OCI-LY3 (cell line): Measurements from ENCODE around the gene CCBE1.

Source experiments
- H2AFZ ChIP-seq: fragments of 200-600, 300-600 bp; shearing (Covaris generic); 2 replicates; pipeline ENCODE4 v1.6.0; 2014; ENCODE audit warnings: antibody characterized with exemption, low read depth, low read length
- H3K27ac ChIP-seq: fragments of 200-600, 300-600 bp; sonication (generic); 2 replicates; pipeline ENCODE4 v1.5.1; 2014; ENCODE audit warnings: mild to moderate bottlenecking, low read length, moderate library complexity, mixed read lengths
- H3K27me3 ChIP-seq: fragments of 200-600, 300-600 bp; sonication (generic); 2 replicates; pipeline ENCODE4 v1.6.1; 2014; ENCODE audit warnings: low read depth, low read length, mixed read lengths
- H3K36me3 ChIP-seq: fragments of 200-600, 300-600 bp; sonication (generic); replicated peaks from 2 replicates; pipeline ENCODE3; 2014; ENCODE audit warnings: low read depth, low read length, mixed read lengths
- H3K4me1 ChIP-seq: fragments of 300-600, 200-600 bp; sonication (generic); 2 replicates; pipeline ENCODE4 v1.6.1; 2014; ENCODE audit warnings: low read length, mixed read lengths
- H3K4me2 ChIP-seq: fragments of 200-600, 300-600 bp; sonication (generic); 2 replicates; pipeline ENCODE4 v1.6.1; 2014; ENCODE audit warnings: low read length, mixed read lengths
- H3K4me3 ChIP-seq: fragments of 300-600, 200-600 bp; sonication (generic); 2 replicates; pipeline ENCODE4 v1.5.1; 2014; ENCODE audit warnings: antibody characterized with exemption, mild to moderate bottlenecking, low read length, moderate library complexity
- H3K79me2 ChIP-seq: fragments of 300-600, 200-600 bp; shearing (Covaris generic); 2 replicates; pipeline ENCODE4 v1.6.1; 2014; ENCODE audit warnings: mild to moderate bottlenecking, low read length, mixed read lengths
- H3K9ac ChIP-seq: fragments of 300-600, 200-600 bp; shearing (Covaris generic); 2 replicates; pipeline ENCODE4 v1.6.0; 2014; ENCODE audit warnings: mild to moderate bottlenecking, low read length, moderate library complexity
- H3K9me3 ChIP-seq: fragments of 200-600, 300-600 bp; shearing (Covaris generic); 2 replicates; pipeline ENCODE4 v1.6.1; 2014; ENCODE audit warnings: low read length, mixed read lengths; ENCODE audit not compliant: insufficient read depth
- H4K20me1 ChIP-seq: fragments of 200-600, 300-600 bp; sonication (generic); 2 replicates; pipeline ENCODE4 v1.6.1; 2016; ENCODE audit warnings: low read length, mixed read lengths; ENCODE audit not compliant: insufficient read depth
- CTCF ChIP-seq: fragments of 200-600, 300-600 bp; sonication (generic); IDR thresholded peaks from 2 replicates; pipeline ENCODE4 v1.5.1; 2014; ENCODE audit warnings: antibody characterized with exemption, low read length, low read depth
- EZH2phosphoT487 ChIP-seq: fragments of 200-600 bp; shearing (Covaris generic); IDR thresholded peaks from 2 replicates; pipeline ENCODE4 v1.6.1; 2018; ENCODE audit warnings: antibody characterized with exemption, mixed run types, low read depth

The CCBE1 gene

DNA sequence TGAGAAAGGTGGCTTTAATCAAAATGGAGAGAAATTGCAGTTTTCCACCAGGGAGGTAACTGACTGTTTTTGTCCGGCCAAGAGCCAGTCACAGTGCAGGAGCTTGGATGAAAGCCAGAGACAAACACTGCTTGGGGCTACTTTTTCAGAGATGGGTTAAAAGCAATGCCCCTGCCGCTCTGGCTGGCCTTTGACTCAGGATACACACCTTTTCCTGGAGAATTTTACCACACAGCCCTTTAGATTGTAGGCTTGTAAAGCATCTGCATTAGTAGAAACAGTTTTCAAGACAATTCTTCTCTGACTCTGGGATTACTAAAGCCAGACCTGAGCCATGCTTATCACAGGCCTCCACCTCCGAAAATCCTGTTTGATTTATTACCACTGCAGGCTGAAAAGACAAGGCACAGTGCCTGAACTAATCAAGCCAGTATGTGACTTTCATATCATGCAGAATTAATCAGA is 79.7 kb downstream of the CCBE1 start:
- H3K27ac ChIP-seq: no peak overlapping the region

DNA sequence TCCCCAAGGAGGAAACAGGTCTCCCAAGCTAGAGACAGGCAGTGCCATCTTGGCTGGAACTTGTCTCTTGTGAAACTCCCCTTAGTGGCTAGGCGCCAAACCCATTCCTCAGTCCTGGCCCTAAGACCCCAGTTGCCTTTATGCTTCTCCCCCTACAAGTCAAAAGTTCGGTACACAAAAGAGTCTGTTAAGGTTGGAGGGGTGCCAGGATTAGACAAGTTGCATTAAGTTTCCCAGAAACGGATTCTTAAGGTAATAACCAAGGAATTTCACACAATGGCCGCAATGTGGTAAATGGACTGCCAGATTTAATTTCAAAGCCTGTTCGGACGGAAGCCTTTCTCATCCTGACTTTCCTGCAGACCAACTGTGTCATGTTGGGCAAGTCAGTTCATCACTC is 80.7 kb downstream of the CCBE1 start:
- Histone ChIP-seq H3K4me1 (no peaks in the 10 kb centered on the region), H3K9ac (no peak overlapping the region), H3K27me3 (peaks cover 69% of the 10 kb centered on the region), H3K27ac (no peak overlapping the region), H2AFZ (no peak overlapping the region), H3K9me3 (no peaks in the 10 kb centered on the region), H3K79me2 (no peaks in the 10 kb centered on the region), H3K36me3 (no peaks in the 10 kb centered on the region), H3K4me3 (no peak overlapping the region), H4K20me1 (no peaks in the 10 kb centered on the region), H3K4me2 (no peak overlapping the region)
- no peak for TF ChIP-seq CTCF
- no peak for TF ChIP-seq EZH2phosphoT487

More for the DNA sequence above, 79.7 kb downstream of the CCBE1 start:
- no peaks in the 10 kb centered on the region for H3K79me2 ChIP-seq
- peaks cover 67% of the 10 kb centered on the region for H3K27me3 ChIP-seq
- no peak overlapping the region for H3K9ac ChIP-seq
- no peaks in the 10 kb centered on the region for H3K9me3 ChIP-seq
- TF ChIP-seq EZH2phosphoT487: no peak
- TF ChIP-seq CTCF: no peak
- no peak overlapping the region for H3K4me3 ChIP-seq
- no peak overlapping the region for H3K4me2 ChIP-seq
- no peaks in the 10 kb centered on the region for H3K36me3 ChIP-seq
- H3K4me1 ChIP-seq: no peaks in the 10 kb centered on the region
- H4K20me1 ChIP-seq: no peaks in the 10 kb centered on the region; the same call in 1 of the 2 replicates
- H2AFZ ChIP-seq: no peak overlapping the region

DNA sequence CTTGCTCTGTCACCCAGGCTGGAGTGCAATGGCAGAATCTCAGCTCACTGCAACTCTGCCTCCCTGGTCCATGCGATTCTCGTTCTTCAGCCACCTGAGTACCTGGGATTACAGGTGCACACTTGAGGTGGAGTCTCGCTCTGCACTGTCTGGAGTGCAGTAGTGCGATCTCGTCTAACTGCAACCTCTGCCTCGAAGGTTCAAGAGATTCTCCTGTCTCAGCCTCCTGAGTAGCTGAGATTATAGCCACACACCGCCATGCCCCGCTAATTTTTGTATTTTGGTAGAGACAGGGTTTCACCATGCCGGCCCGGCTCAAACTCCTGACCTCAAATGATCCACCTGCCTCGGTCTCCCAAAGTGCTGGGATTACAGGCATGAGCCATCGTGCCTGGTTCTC is 83.3 kb downstream of the CCBE1 start:
- Histone ChIP-seq H3K4me3 (no peak overlapping the region), H3K9ac (no peak overlapping the region)
- TF ChIP-seq CTCF (no peak), EZH2phosphoT487 (no peak)

GRCh38 chr18:59612381-59612780 is 84.8 kb downstream of the CCBE1 start:
- TF ChIP-seq CTCF (no peak), EZH2phosphoT487 (no peak)
- H3K27me3 ChIP-seq: peaks cover 62% of the 10 kb centered on the region
- H3K36me3 ChIP-seq: no peaks in the 10 kb centered on the region
- no peaks in the 10 kb centered on the region for H3K9me3 ChIP-seq
- no peak overlapping the region for H3K9ac ChIP-seq
- H3K27ac ChIP-seq: no peak overlapping the region
- no peak overlapping the region for H3K4me3 ChIP-seq
- H4K20me1 ChIP-seq: no peaks in the 10 kb centered on the region
- H3K79me2 ChIP-seq: no peaks in the 10 kb centered on the region
- H2AFZ ChIP-seq: no peak overlapping the region
- no peak overlapping the region for H3K4me2 ChIP-seq
- no peaks in the 10 kb centered on the region for H3K4me1 ChIP-seq

More for the DNA sequence above, 83.3 kb downstream of the CCBE1 start:
- no peaks in the 10 kb centered on the region for H3K36me3 ChIP-seq
- no peak overlapping the region for H3K4me2 ChIP-seq
- no peak overlapping the region for H2AFZ ChIP-seq
- H3K79me2 ChIP-seq: no peaks in the 10 kb centered on the region
- H3K4me1 ChIP-seq: no peaks in the 10 kb centered on the region
- no peaks in the 10 kb centered on the region for H3K9me3 ChIP-seq
- H4K20me1 ChIP-seq: no peaks in the 10 kb centered on the region
- H3K27me3 ChIP-seq: peaks cover 66% of the 10 kb centered on the region
- no peak overlapping the region for H3K27ac ChIP-seq
